B cell (primary cell): ENCODE results near the gene ZEB1.

Experiments used
- CTCF ChIP-seq: fragments of 200-600 bp; IDR thresholded peaks from one replicate; pipeline ENCODE4 v1.8.0; 2022; ENCODE audit warnings: antibody characterized with exemption, mild to moderate bottlenecking
- EZH2 ChIP-seq: IDR thresholded peaks from 2 replicates; pipeline ENCODE4 v1.6.1; 2012; ENCODE audit warnings: borderline replicate concordance, low read depth, mild to moderate bottlenecking, moderate library complexity, low read length; ENCODE audit not compliant: insufficient read depth, poor library complexity, severe bottlenecking

GRCh38 chr10:31317171-31317570 is 1.8 kb upstream of the ZEB1 start:
- TF ChIP-seq CTCF: no peak
- no peak for TF ChIP-seq EZH2
